GM19455 (cell line): ENCODE results near the gene UNK.
"Not testable (repeated sequence)": the region's sequence is repeated elsewhere in the genome, so short reads cannot be mapped to it uniquely, and the experiment has no call there.

Experiments used
- ATAC-seq: cut with Tn5 transposase; IDR thresholded peaks from one replicate; pipeline ENCODE4 v1.9.1; 2021; ENCODE audit not compliant: unreplicated experiment

Gene UNK

DNA sequence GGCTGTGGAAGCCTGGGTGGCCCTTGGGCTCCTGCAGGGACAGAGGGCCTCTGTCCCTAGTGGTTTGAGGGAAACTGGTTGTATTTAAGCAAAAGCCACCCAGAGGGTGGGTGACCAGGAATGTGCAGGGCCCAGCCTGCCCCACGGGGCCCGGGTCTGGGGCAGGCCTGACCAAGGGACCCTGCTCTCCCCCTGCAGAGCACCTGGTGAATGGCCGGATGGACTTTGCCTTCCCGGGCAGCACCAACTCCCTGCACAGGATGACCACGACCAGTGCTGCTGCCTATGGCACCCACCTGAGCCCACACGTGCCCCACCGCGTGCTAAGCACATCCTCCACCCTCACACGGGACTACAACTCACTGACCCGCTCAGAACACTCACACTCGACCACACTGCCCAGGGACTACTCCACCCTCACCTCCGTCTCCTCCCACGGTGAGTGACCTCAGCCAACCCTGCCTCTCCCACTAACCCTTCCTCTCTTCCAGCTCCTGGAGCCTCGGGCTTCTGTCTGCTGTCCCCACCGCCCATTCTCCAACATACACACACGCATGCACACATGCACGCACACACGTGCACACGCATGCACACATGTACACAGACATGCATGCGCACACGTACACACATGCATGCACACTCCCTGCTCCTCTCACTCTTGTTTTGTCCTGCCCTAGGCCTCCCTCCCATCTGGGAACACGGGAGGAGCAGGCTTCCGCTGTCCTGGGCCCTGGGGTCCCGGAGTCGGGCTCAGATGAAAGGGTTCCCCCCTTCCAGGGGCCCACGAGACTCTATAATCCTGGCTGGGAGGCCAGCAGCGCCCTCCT, 30.0 kb upstream of the UNK start:
- no peak for ATAC-seq

DNA sequence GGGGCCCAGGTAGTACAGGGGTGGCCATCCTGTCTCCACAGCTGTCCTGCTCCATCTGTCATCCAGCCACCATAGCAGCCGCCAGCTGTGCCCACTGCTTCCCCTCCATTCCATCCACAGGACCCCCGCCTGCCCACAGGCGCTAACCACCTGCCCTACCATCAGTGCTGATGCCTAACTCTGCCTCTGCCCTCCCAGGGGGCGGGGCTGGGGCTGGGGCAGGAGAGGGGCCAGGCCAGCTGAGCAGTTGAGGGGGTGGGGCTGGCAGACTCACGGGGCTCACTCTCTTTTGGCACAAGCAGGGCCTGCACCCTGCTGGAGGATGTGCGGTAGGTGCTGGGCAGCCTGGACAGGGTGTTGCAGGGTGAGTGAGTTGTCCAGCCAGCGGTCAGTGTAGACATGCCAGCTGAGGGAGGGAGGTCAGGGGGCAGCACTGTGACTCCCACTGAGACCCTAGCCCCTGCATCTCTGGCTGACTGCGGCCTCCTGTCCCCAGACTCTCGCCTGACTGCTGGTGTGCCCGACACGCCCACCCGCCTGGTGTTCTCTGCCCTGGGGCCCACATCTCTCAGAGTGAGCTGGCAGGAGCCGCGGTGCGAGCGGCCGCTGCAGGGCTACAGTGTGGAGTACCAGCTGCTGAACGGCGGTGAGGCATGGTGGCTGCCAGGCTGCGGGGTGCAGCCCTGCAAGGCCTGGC, 29.3 kb upstream of the UNK start:
- no peak for ATAC-seq

DNA sequence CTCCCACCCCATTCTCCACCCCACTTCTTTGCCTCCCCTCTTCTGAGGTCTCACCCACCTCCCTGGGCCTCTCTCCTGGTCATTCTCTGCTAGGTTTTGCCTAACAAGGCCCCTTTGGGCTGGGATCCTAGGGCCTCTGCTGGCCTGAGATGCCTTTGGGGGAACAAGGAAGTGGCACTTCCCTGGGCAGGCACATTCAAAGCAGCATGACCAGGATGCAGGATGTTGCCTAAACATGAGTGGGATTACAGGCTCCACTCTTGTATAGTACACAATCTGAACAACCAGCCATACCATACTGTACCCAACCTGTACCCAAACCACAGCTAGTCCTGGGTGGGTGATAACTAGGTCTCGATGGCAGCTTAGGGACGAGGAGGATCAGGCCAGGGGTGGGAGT, 28.6 kb upstream of the UNK start:
- ATAC-seq, result no peak

DNA sequence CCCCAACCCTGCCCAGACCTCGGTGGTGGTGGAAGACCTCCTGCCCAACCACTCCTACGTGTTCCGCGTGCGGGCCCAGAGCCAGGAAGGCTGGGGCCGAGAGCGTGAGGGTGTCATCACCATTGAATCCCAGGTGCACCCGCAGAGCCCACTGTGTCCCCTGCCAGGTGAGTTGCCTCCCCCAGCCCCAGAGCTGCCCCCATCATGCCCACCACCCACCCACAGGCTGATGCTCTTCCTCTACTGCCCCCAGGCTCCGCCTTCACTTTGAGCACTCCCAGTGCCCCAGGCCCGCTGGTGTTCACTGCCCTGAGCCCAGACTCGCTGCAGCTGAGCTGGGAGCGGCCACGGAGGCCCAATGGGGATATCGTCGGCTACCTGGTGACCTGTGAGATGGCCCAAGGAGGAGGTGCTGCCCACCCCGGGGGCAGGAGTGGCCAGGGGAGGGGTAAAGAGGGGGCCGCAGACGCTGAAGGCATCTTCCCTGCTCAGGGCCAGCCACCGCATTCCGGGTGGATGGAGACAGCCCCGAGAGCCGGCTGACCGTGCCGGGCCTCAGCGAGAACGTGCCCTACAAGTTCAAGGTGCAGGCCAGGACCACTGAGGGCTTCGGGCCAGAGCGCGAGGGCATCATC, 28.0 kb upstream of the UNK start:
- no peak for ATAC-seq

DNA sequence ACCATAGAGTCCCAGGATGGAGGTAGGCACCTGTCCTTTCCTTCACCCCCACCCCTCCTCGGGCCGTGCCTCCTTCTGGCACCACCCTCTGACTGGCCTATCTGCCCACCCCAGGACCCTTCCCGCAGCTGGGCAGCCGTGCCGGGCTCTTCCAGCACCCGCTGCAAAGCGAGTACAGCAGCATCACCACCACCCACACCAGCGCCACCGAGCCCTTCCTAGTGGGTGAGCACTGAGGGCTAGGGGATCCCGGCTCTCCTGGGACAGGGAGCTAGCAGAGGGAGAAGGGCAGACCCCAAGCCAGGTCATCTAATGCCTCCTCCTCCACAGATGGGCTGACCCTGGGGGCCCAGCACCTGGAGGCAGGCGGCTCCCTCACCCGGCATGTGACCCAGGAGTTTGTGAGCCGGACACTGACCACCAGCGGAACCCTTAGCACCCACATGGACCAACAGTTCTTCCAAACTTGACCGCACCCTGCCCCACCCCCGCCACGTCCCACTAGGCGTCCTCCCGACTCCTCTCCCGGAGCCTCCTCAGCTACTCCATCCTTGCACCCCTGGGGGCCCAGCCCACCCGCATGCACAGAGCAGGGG, 27.4 kb upstream of the UNK start:
- ATAC-seq, result no peak

DNA sequence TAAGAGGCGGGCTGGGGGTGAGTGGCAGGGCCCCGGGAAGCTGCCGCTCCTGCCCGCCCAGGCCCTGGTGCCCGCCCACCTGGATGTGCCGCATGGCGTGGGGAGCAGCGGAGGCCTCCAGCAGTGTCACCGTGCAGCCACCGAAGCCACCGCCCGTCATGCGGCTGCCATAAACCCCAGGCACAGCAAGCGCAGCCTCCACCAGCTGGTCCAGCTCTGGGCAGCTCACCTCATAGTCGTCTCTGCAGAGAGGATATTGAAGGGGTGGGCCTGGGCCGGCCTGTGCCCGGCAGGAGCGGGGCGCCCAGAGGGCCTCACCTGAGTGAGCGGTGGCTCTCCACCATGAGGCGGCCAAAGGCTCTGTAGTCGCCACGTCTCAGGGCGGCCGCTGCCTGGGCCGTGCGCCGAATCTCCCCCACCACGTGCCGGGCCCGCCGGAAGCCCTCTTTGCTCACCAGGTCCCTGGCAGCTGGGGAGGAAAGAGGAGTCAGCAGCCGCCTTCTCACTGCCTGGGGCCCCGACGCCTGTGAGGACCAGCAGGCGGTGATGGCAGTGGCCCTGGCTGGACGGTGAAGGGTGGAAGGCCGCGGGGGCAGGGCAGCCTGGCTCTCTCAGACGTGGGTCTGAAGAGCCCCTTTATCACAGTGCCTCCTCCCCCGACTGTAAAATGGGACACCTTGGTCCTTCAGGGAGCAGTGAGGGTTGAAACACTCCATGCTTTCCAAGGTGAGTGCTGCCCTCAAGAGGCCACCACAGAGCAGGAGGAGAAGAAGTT, 26.3 kb upstream of the UNK start:
- ATAC-seq, result no peak

DNA sequence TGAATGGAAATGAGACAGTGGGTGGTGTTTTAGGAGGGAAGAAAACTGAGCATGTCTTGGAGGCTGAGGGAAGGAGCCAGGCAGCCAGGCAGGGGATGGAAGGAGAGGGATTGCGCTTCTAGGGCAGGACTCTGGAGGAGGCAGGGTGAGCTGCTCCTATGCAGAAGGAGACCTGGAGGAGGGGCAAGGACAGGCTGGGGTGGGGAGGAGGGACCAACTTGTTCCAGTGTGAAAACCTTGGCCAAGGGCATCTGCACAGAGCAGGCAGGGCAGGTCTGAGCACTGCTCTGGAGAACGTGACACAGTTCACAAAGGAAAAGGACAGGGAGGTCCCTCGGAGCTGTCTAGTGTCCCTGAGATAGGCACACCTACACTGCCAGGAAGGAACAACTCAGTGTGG, 25.1 kb upstream of the UNK start:
- no peak for ATAC-seq

DNA sequence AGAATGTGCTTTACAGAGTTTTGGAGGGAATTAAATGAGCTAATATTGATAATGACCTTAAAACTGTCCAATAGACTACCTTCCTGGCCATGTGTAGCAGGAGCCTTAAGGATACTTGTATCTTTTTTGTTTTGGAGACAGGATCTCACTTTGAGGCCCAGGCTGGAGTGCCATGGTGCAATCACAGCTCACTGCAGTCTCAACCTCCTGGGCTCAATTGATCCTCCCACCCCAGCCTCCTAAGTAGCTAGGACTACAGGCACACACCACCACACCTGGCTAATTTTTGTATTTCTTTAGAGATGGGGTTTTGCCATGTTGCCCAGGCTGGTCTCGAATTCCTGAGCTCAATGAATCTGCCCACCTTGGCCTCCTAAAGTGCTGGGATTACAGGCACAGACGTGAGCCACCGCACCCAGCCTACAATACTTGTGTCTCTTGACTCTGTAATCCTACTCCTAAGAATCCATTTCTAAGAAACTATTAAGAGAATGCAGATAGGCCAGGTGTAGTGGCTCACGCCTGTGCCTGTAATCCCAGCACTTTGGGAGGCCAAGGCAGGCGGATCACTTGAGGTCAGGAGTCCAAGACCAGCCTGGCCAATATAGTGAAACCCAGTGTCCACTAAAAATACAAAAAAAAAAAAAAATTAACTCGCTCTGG, 24.5 kb upstream of the UNK start:
- ATAC-seq, result not testable (repeated sequence)

DNA sequence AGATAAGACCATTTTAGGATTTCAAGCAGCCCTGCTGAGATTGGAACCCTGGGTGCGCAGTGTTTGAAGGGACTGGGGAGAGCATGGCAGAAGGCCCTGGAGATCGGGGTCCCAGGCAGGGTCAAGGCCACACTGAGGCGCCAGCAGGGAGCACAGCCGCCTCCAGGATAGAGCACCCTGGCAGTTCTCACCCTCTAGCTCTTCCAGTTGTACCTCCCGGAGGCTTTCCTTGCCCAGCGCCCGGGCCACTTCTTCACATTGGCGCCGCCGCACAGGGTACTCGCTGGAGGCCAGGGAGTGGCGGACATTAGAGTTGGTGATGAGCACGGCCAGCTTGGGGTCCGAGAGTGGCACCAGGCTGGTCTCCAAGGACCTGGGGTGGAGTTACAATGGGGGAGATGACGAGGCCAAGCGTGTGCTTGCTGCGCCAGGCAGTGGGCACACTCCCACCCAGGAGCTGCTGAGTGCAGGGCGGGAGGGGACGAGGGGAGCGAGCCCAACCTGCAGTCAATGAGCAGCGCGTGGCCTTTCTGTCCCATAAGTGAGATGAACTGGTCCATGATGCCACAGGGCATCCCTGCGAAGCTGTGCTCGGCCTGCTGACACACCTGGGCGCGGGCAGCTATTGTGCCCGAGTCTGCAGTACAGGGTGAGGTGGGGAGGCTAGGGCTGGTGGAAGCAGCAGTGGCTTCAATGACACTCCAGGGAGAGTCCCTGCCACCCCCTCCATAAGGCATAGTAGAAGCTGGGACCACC, 21.9 kb upstream of the UNK start:
- no peak for ATAC-seq

DNA sequence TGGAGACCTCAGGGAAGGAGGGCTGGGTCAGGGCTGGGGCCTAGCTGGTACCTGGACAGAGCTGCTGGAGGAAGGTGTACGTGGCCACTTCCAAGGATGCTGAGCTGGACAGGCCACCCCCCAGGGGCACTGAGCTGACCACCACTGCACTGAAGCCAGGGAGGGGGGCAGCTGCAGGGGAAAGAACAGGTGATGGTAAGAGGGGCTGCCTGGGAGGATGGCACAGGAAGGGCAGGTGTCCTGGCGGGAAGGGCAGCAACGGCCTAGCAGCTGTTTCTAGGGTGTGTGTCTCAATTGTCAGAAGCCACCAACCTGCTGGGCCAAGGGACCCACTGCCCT, 21.4 kb upstream of the UNK start:
- ATAC-seq, result no peak

DNA sequence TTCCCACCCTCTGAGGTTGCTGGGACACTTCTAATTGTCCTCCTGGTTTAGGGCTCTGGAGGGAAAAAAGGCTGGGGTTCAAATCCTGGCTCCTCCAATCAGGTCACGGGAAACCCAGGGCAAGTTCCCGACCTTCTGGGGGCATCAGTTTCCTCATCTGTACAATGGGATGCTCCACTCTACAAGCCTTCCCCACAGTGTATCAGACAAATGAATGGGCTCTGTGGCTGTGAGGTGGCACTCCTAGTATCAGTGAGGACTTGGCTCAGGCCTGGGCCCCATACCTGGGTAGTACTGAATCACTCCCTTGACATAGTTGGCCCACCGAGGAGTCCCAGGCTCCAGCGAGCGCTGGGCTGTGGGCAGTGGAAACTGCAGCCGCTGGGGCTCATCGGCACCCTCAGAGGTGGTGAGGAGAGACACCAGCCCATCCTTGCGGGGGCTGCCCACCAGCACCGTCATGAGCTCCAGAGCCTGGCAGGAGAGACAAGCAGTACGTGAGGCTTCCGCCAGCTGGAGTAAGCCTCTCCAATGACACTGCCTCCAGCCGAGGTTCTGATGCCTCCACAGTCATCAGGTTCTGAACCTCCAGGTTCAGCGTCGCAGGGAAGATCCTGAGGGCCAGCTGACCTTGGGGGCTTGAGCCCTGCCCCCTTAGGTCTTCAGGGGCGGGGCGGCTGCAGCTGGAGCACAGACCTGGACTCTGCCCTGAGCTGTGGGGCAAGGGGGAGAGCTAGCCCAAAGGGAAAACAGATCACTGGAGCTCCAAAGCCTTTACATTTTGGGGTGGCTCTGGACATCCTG, 20.8 kb upstream of the UNK start:
- ATAC-seq, result no peak

DNA sequence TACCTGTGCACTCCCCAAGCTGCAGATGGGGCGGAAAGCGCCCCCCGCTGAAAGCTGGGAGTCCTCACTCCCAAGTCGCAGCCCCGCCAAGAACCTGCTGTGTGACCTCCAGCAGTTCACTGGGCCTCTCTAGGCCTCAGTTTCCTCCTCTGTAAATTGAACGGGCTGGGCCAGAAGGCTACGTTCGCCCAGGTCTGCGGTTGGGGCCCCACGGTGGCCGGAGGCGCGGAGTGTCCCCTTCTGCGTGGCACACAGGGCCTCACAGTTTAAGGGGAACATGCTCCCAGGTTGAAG, 20.2 kb upstream of the UNK start:
- peak; percentile 12 for ATAC-seq

DNA sequence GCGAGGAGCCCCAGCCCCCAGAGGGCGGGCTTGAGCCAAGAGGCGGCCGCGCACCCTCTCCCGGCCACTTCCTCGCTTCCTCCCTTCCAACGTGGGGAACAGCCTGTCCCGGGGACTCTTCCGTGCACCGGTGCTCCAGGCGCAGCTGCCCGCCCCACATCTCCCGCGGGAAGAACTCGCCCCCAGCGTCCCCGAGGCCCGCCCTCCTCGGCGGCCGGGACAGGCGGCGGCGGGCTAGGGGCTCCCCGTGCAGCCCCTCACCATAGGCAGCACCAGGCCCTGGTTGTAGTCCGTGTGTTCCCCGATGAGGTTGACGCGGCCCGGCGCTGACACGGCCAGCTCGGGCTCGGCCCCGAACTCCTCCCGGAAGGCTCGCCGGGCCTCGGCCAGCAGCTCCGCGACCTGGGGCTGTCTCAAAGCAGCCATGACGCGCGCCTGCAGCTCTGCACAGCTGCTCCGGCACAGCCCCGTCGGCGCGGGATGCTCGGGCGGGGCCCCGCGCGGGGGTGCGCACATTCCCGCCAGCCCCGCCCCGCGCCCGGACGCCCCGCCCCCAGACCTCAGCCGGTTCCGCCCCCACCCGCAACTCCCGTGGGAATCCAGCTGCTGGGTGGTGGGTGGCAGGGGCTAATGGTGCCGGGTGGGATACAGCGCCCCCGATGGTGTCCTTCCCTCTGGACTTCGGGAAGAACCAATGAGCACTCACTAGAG, 19.7 kb upstream of the UNK start, which contains the start of gene GALK1:
TSS of gene GALK1 (minus strand) at position 482 of the 711 bp plus-strand sequence. CDS start at position 426, 56 bp downstream.
- ATAC-seq, result peak; percentile 66

DNA sequence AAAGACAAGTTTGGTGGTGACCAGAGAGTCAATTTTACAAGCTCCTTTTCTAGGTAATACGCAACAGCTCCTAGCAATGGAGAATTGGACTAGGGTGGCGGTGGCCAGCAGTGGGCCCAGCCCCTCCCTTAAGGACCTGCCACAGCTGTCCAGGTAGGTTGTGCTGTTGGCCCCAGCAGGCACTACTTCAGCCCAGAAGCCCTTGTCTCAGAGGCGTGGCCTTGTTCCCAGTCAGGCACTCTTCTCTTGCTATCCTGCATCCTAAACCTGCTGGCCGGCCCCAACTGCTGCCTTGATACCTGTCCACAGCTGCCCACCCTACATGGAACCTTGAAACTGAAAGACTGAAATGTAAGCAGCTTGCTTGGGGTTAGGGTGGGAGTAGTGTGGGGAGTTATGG, 18.6 kb upstream of the UNK start:
- no peak for ATAC-seq

DNA sequence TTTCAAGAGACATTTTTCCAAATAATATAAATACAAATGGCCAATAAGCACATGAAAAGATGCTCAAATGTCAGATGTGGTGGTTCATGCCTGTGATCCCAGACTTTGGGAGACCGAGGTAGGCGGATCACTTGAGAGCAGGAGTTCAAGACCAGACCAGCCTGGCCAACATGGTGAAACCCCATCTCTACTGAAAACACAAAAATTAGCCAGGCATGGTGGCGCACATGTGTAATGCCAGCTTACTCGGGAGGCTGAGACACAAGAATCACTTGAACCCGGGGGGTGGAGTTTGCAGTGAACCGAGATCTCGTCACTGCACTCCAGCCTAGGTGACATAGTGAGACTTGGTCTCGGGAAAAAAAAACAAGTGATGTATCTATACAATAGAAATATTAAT, 16.7 kb upstream of the UNK start:
- ATAC-seq, result no peak

DNA sequence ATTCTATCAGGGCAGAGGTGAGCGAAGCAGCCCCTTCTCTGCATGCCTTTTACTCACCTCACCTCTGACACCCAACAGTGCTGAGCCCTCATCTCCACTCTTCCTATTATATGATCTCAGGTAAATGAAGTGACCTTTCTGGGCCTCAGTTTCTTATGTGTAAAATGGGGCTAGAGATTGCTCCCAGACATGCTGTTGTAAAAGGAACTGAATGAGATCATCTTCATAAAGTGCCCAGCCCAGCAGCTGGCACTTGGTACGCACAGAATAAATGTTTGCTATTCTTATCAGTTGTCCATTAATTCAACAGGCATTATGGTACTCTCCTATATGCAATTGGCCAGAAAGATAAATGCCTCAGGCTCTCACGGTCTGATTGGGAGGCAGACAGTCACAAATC, 15.1 kb upstream of the UNK start:
- ATAC-seq, result no peak

DNA sequence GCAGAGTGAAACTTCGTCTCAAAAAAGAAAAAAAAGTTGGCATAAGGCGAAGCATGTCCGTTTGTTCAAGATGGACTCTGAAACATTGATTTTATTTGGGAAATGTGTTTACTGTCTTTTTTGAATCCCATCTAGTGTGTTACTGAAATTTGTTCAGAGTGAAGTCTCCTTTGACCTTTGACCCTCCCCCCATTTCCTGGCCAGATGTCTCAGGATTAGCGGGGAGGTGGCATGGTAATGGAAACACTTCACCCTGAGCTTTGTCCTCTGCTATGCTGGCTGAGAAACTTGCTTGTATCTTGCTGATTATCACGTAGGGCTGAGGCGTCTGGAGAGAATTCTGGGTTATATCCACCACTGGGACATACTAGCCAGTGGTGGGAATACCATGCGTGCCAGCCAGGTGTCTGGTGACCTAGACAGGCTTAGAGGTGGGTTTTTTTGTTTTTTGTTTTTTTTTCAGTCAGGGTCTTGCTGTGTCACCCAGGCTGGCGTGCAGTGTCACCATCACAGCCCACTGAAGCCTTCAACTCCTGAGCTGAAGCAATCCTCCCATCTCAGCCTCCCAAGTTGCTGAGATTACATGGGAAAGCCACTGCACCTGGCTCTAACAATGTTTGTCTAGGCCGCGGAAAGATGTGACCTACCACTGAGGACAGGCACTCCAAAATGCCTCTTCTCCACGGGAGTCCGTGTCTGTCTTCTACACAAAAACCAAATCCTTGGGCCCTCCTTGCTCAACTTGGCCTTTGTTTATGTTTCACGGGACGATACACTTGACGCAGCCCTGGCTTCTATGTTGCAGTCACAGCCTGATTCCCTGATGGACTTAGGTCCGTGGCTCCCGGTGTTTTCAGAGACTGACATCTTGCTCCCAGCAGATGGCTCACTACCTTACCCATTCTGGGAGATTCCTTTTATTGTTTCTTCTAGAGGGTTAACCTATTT, 13.0 kb upstream of the UNK start:
- no peak for ATAC-seq
